ENCODE results near the gene DGKG.

DNA sequence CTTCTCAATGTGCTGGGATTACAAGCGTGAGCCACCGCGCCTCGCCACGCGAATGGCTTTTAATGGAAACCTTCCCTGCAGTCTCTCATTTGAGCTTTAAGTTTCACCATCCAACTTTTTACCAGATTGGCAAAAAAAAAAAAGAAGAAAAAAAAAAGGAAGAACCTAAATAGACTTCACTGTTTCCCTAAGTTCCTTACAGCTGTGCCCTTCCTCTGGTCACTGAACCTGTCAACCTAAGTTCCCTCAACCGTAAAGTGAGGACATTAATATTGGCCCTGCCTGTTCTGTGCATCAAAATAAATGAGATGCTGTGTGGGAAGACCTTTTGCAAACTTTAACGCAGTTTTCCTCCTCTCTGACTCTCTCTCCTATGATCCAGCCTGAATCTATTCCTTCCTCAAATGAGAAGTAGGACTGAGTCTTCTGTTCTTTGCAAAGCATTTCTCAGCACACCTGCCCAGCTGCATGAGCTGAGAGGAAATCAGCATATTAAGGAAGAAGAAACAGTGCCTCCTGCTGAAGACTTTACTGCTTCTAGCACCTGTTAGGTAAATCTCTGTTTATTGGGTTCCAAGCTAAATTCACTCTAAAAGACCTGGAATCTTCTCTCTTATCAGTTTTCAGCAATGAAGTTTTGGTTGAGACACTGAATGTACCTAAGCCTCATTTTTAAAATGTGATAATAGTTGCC lies 153.6 kb downstream of the DGKG start:
- TF ChIP-seq, protein P1, sequence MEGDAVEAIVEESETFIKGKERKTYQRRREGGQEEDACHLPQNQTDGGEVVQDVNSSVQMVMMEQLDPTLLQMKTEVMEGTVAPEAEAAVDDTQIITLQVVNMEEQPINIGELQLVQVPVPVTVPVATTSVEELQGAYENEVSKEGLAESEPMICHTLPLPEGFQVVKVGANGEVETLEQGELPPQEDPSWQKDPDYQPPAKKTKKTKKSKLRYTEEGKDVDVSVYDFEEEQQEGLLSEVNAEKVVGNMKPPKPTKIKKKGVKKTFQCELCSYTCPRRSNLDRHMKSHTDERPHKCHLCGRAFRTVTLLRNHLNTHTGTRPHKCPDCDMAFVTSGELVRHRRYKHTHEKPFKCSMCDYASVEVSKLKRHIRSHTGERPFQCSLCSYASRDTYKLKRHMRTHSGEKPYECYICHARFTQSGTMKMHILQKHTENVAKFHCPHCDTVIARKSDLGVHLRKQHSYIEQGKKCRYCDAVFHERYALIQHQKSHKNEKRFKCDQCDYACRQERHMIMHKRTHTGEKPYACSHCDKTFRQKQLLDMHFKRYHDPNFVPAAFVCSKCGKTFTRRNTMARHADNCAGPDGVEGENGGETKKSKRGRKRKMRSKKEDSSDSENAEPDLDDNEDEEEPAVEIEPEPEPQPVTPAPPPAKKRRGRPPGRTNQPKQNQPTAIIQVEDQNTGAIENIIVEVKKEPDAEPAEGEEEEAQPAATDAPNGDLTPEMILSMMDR (IDR thresholded peaks at IDR 0.05), result no peak
- TF ChIP-seq POLR2A (IDR thresholded peaks at IDR 0.05) (no peak), EP300 (IDR thresholded peaks at IDR 0.05) (no peak)
